Fibroblast of skin of right quadriceps (primary cell): ENCODE measurements around the gene TACC3.

Experiments used
- DNase-seq: peaks from one replicate; pipeline ENCODE4 v3.0.0-alpha.2; 2013

TACC3 gene

GRCh38 chr4:1777822-1778641 is 56.7 kb downstream of the TACC3 start:
- peak; percentile 21 for DNase-seq

- DNase-seq = no peak
Measured at GRCh38 chr4:1778642-1779392, 57.5 kb downstream of the TACC3 start.

- DNase-seq = no peak
Measured at GRCh38 chr4:1779588-1780382, 58.5 kb downstream of the TACC3 start.

- no peak for DNase-seq
Measured at GRCh38 chr4:1780435-1780834, 59.1 kb downstream of the TACC3 start.

- no peak for DNase-seq
Measured at GRCh38 chr4:1783015-1783414, 61.7 kb downstream of the TACC3 start.

- no peak for DNase-seq
Measured at GRCh38 chr4:1783970-1784369, 62.6 kb downstream of the TACC3 start.

GRCh38 chr4:1784395-1784788 is 63.1 kb downstream of the TACC3 start:
- no peak for DNase-seq

- no peak for DNase-seq
Measured at GRCh38 chr4:1784789-1785591, 63.7 kb downstream of the TACC3 start.

- no peak for DNase-seq
Measured at GRCh38 chr4:1785592-1785991, 64.3 kb downstream of the TACC3 start.

GRCh38 chr4:1786544-1787362 is 65.4 kb downstream of the TACC3 start:
- no peak for DNase-seq

- DNase-seq = no peak
Measured at GRCh38 chr4:1787411-1788077, 66.2 kb downstream of the TACC3 start.

- no peak for DNase-seq
Measured at GRCh38 chr4:1788254-1788973, 67.1 kb downstream of the TACC3 start.

GRCh38 chr4:1789552-1789951 is 68.2 kb downstream of the TACC3 start:
- DNase-seq = no peak

GRCh38 chr4:1790005-1790404 is 68.7 kb downstream of the TACC3 start:
- no peak for DNase-seq

- DNase-seq = no peak
Measured at GRCh38 chr4:1792158-1792831, 71.0 kb downstream of the TACC3 start.

GRCh38 chr4:1792832-1793495 is 71.6 kb downstream of the TACC3 start, which contains the start of gene FGFR3:
Gene FGFR3 (plus strand): TSS chr4:1793293. CDS start chr4:1793935, 642 bp downstream.
- DNase-seq = peak; percentile 36

- DNase-seq = peak; percentile 15
Measured at GRCh38 chr4:1793496-1793840, 72.1 kb downstream of the TACC3 start.

GRCh38 chr4:1793940-1794808 is 72.9 kb downstream of the TACC3 start:
- DNase-seq = no peak
